H9 (cell line): ENCODE data around the gene MED27. TPM values are rescaled to one million over a fixed set of nuclear protein-coding genes. Genes with fewer than 3 reads are reported as not detected.

ENCODE experiments used
- DNase-seq: peaks from one replicate; pipeline ENCODE4 v3.0.0-alpha.2; 2017
- H2AFZ ChIP-seq: one replicate; pipeline ENCODE4 v1.6.1; 2013; ENCODE audit warnings: mild to moderate bottlenecking, low read length, control low read depth, moderate library complexity
- H2AK5ac ChIP-seq: 2 replicates; pipeline ENCODE4 v1.6.1; 2013; ENCODE audit warnings: low read length, control low read depth, mixed read lengths; ENCODE audit not compliant: insufficient read length
- H2BK120ac ChIP-seq: one replicate; pipeline ENCODE4 v1.6.1; 2013; ENCODE audit warnings: low read depth, mild to moderate bottlenecking, low read length, control low read depth, inconsistent platforms; ENCODE audit not compliant: poor library complexity, severe bottlenecking
- H2BK12ac ChIP-seq: 2 replicates; pipeline ENCODE4 v1.6.1; 2013; ENCODE audit warnings: low read length, control low read depth, mixed read lengths, low read depth; ENCODE audit not compliant: insufficient read length
- H2BK15ac ChIP-seq: 2 replicates; pipeline ENCODE4 v1.6.1; 2013; ENCODE audit warnings: low read depth, low read length, control low read depth
- H2BK20ac ChIP-seq: one replicate; pipeline ENCODE4 v1.6.1; 2013; ENCODE audit warnings: low read depth, mild to moderate bottlenecking, low read length, control low read depth, inconsistent platforms; ENCODE audit not compliant: poor library complexity, severe bottlenecking
- H2BK5ac ChIP-seq: 2 replicates; pipeline ENCODE4 v1.6.1; 2013; ENCODE audit warnings: low read length, control low read depth, mixed read lengths; ENCODE audit not compliant: insufficient read length
- H3K14ac ChIP-seq: 2 replicates; pipeline ENCODE4 v1.6.1; 2013; ENCODE audit warnings: low read length, control low read depth; ENCODE audit not compliant: insufficient read depth
- H3K18ac ChIP-seq: 2 replicates; pipeline ENCODE4 v1.6.1; 2013; ENCODE audit warnings: low read depth, mild to moderate bottlenecking, mixed read lengths, low read length, control low read depth; ENCODE audit not compliant: insufficient read length
- H3K23ac ChIP-seq: 2 replicates; pipeline ENCODE4 v1.6.1; 2013; ENCODE audit warnings: low read length, control low read depth, mixed read lengths, low read depth; ENCODE audit not compliant: insufficient read length
- H3K23me2 ChIP-seq: 2 replicates; pipeline ENCODE4 v1.6.1; 2013; ENCODE audit warnings: low read depth, mild to moderate bottlenecking, mixed read lengths, low read length, control low read depth; ENCODE audit not compliant: insufficient read length, poor library complexity, severe bottlenecking
- H3K27ac ChIP-seq: 2 replicates; pipeline ENCODE4 v1.5.1; 2013; ENCODE audit warnings: low read length, control low read depth, mixed read lengths, low read depth; ENCODE audit not compliant: insufficient read length
- H3K27me3 ChIP-seq: 2 replicates; pipeline ENCODE4 v1.6.1; 2013; ENCODE audit warnings: low read length, control low read depth, inconsistent platforms; ENCODE audit not compliant: insufficient read depth
- H3K4ac ChIP-seq: 2 replicates; pipeline ENCODE4 v1.6.1; 2013; ENCODE audit warnings: low read depth, mild to moderate bottlenecking, control low read depth, inconsistent platforms, low read length, moderate library complexity
- H3K4me1 ChIP-seq: 2 replicates; pipeline ENCODE4 v1.6.1; 2013; ENCODE audit warnings: low read length, control low read depth, inconsistent platforms; ENCODE audit not compliant: insufficient read depth
- H3K4me2 ChIP-seq: 2 replicates; pipeline ENCODE4 v1.6.1; 2013; ENCODE audit warnings: low read length, control low read depth, mixed read lengths; ENCODE audit not compliant: insufficient read length, insufficient read depth
- H3K56ac ChIP-seq: 2 replicates; pipeline ENCODE4 v1.6.1; 2013; ENCODE audit warnings: low read depth, mild to moderate bottlenecking, mixed read lengths, low read length, control low read depth; ENCODE audit not compliant: insufficient read length
- H3K79me1 ChIP-seq: 2 replicates; pipeline ENCODE4 v1.6.1; 2013; ENCODE audit warnings: low read depth, mild to moderate bottlenecking, moderate library complexity, low read length, control low read depth, inconsistent platforms; ENCODE audit not compliant: insufficient read depth, poor library complexity, severe bottlenecking
- H3K79me2 ChIP-seq: 2 replicates; pipeline ENCODE4 v1.6.1; 2013; ENCODE audit warnings: low read length, control low read depth, inconsistent platforms; ENCODE audit not compliant: insufficient read depth
- H3K9ac ChIP-seq: 2 replicates; pipeline ENCODE4 v1.6.1; 2013; ENCODE audit warnings: low read length, control low read depth, mixed read lengths; ENCODE audit not compliant: insufficient read length; ENCODE audit errors: extremely low read depth
- H3K9me3 ChIP-seq: one replicate; pipeline ENCODE4 v1.6.1; 2013; ENCODE audit warnings: low read depth, low read length, inconsistent platforms; ENCODE audit not compliant: control insufficient read depth
- H3T11ph ChIP-seq: one replicate; pipeline ENCODE4 v1.6.1; 2013; ENCODE audit warnings: mild to moderate bottlenecking, low read length, control low read depth, inconsistent platforms
- H4K20me1 ChIP-seq: one replicate; pipeline ENCODE4 v1.6.1; 2013; ENCODE audit not compliant: control insufficient read depth, insufficient read length, insufficient read depth
- H4K5ac ChIP-seq: 2 replicates; pipeline ENCODE4 v1.6.1; 2013; ENCODE audit warnings: low read depth, mild to moderate bottlenecking, mixed read lengths, low read length, control low read depth; ENCODE audit not compliant: insufficient read length
- H4K8ac ChIP-seq: replicated peaks from 2 replicates; pipeline ENCODE4 v1.6.1; 2013; ENCODE audit warnings: low read length, control low read depth, mixed read lengths, low read depth; ENCODE audit not compliant: insufficient read length
- H4K91ac ChIP-seq: 2 replicates; pipeline ENCODE4 v1.6.1; 2013; ENCODE audit warnings: low read depth, mild to moderate bottlenecking, moderate library complexity, mixed read lengths, low read length, control low read depth; ENCODE audit not compliant: insufficient read length
- H3K27ac Mint-ChIP-seq, 3 experiments: 2 replicates in 2 of 3; 3 replicates in 1 of 3; pipeline ENCODE4 v1.8.0; 2020 to 2021; ENCODE audit warnings: mixed read lengths in 3 of 3, mild to moderate bottlenecking in 1 of 3, moderate library complexity in 1 of 3
- H3K27me3 Mint-ChIP-seq: 2 replicates; pipeline ENCODE4 v1.8.0; 2021; ENCODE audit warnings: low read depth, mild to moderate bottlenecking, moderate library complexity, mixed read lengths
- H3K36me3 Mint-ChIP-seq, 3 experiments: 2 replicates in 2 of 3; 3 replicates in 1 of 3; pipeline ENCODE4 v1.8.0; 2020 to 2021; ENCODE audit warnings: low read depth in 3 of 3, mixed read lengths in 3 of 3; ENCODE audit not compliant: insufficient read depth in 1 of 3
- H3K4me1 Mint-ChIP-seq, 2 experiments: 2 replicates each; pipeline ENCODE4 v1.8.0; 2020; ENCODE audit warnings: mixed read lengths in 2 of 2
- H3K4me3 Mint-ChIP-seq, 2 experiments: 2 replicates in 1 of 2; 3 replicates in 1 of 2; pipeline ENCODE4 v1.8.0; 2020 to 2021; ENCODE audit warnings: mild to moderate bottlenecking in 2 of 2, mixed read lengths in 2 of 2, moderate library complexity in 1 of 2
- H3K9me3 Mint-ChIP-seq, 2 experiments: 2 replicates in 1 of 2; 3 replicates in 1 of 2; pipeline ENCODE4 v1.8.0; 2020; ENCODE audit warnings: mild to moderate bottlenecking in 2 of 2, mixed read lengths in 2 of 2, moderate library complexity in 1 of 2
- CTCF ChIP-seq: fragments of 200-600 bp; sonication (generic); conservative IDR thresholded peaks from 3 replicates; pipeline ENCODE4 v1.8.0; 2021; ENCODE audit warnings: antibody characterized with exemption, mild to moderate bottlenecking
- WGBS: extraction: QIAGEN DNeasy Blood & Tissue Kit; methylation state at CpG from one replicate; pipeline ENCODE4 v1.1.7; 2013; ENCODE audit warnings: missing lambda C conversion rate, low lambda C conversion rate, mixed read lengths; ENCODE audit not compliant: insufficient read length; ENCODE audit errors: extremely low coverage; 5-methylcytosine and 5-hydroxymethylcytosine counted together
- total RNA-seq: library from RNA; stranded (reverse); gene quantifications from 2 replicates; pipeline ENCODE4 v1.2.1, GENCODE V29; 2021

The MED27 gene
- total RNA-seq, 1 experiment from 2014 or later, result 33.5 TPM

DNA sequence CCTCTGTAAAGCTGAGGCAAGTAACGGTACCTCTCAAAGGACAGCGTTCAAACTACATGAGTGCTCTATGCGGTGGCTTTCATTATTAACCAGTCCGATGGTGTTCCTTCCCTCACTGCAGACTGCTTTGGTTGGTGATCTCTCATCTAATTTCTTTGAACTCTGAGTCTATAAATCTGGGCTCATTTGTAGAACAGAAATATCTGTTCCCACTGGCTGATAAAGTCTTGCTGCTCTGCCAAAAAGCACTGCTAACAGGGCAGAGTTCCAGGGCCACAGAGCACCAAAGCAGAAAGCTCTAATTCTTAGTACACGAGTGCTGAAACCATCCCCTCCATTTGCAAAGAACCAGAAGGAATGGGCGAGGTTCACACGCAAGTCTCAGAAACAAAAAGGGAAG, 81.9 kb downstream of the MED27 start:
- Histone ChIP-seq H2BK120ac (no peak overlapping the region), H4K5ac (no peak overlapping the region)
- WGBS, result no CpG with 5 or more reads among the region's 7 CpGs

More for the DNA sequence above, 81.9 kb downstream of the MED27 start:
- no peak overlapping the region for H3K9ac ChIP-seq
- H3K4ac ChIP-seq, result no peak overlapping the region
- no peak overlapping the region for H2AK5ac ChIP-seq
- Mint-ChIP-seq H3K9me3 (no peaks in the 10 kb centered on the region), H3K4me1 (peaks cover 22 to 27% of the 10 kb centered on the region in 2 experiments), H3K27ac (no peak overlapping the region; a peak in 1 of 7 replicates), H3K36me3 (peaks cover 6 to 22% (median 6%) of the 10 kb centered on the region in 3 experiments; a peak in 5 of 7 replicates), H3K27me3 (no peaks in the 10 kb centered on the region; the same call in 1 of the 2 replicates), H3K4me3 (no peak overlapping the region)
- no peaks in the 10 kb centered on the region for H4K20me1 ChIP-seq
- H4K8ac ChIP-seq, result no peak overlapping the region
- H3K18ac ChIP-seq, result no peak overlapping the region
- H3K23ac ChIP-seq, result no peak overlapping the region
- no peak overlapping the region for H2BK5ac ChIP-seq
- H3K79me2 ChIP-seq, result no peaks in the 10 kb centered on the region
- H2BK15ac ChIP-seq, result no peak overlapping the region
- H3K23me2 ChIP-seq, result no peaks in the 10 kb centered on the region
- no peak overlapping the region for H2BK12ac ChIP-seq
- no peaks in the 10 kb centered on the region for H3K27me3 ChIP-seq
- peaks cover 3% of the 10 kb centered on the region for H3K79me1 ChIP-seq
- no peak overlapping the region for H3T11ph ChIP-seq
- no peak overlapping the region for H3K56ac ChIP-seq
- peaks cover 5% of the 10 kb centered on the region; the same call in 1 of the 2 replicates for H3K4me1 ChIP-seq
- H3K4me2 ChIP-seq, result no peak overlapping the region
- TF ChIP-seq CTCF, result no peak
- no peak overlapping the region for H3K14ac ChIP-seq
- DNase-seq, result no peak
- no peaks in the 10 kb centered on the region for H3K9me3 ChIP-seq
- no peak overlapping the region for H2AFZ ChIP-seq
- H3K27ac ChIP-seq, result no peak overlapping the region
- no peak overlapping the region for H4K91ac ChIP-seq
- H2BK20ac ChIP-seq, result no peak overlapping the region
